ENCODE results near the gene EDC4. TPM values are rescaled to one million over a fixed set of nuclear protein-coding genes. Genes with fewer than 3 reads are reported as not detected.

EDC4 gene
- total and polyA plus RNA-seq, 2 of the 13 experiments (the other 11 are each of a cell fraction or from before 2014, with no cell fraction given), result 51.4 to 59.1 TPM

DNA sequence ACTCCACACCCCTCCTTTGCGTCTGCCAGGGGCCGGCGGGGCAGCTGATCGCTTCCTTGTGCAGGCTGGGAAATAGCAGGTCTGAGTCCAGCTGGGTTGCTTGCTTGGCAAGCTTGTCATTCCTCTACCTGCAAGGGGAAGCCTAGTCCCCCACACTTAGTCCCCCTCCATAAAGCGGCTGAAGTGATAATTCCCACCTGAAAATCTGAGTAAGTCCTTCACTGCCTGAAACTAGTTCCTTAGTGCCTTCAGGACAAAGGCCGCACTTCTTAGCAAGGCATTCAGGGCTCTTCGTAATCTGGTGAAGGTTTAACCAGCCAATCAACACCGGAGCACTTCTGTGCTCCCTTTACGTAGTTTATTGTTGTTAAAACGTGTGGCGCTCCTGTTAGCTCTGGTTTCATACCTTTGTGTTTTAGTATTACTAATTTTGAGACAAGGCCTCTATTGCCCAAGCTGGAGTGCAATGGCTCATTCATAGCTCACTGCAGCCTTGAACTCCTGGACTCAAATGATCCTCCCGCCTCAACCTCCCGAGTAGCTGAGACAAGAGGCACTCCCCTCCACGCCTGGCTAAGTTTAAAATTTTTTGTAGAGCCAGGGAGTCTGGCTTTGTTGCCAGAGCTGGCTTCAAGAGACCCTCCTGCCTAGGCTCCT, 21.0 kb downstream of the EDC4 start (continued):
- TF ChIP-seq, protein P1, sequence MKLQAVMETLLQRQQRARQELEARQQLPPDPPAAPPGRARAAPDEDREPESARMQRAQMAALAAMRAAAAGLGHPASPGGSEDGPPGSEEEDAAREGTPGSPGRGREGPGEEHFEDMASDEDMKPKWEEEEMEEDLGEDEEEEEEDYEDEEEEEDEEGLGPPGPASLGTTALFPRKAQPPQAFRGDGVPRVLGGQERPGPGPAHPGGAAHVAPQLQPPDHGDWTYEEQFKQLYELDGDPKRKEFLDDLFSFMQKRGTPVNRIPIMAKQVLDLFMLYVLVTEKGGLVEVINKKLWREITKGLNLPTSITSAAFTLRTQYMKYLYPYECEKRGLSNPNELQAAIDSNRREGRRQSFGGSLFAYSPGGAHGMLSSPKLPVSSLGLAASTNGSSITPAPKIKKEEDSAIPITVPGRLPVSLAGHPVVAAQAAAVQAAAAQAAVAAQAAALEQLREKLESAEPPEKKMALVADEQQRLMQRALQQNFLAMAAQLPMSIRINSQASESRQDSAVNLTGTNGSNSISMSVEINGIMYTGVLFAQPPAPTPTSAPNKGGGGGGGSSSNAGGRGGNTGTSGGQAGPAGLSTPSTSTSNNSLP (IDR thresholded peaks at IDR 0.05; ENCODE audit: low read depth, low read length), result no peak
- TF ChIP-seq ZNF34 (CRISPR knock-in tag; IDR thresholded peaks at IDR 0.05; ENCODE audit: borderline replicate concordance) (no peak), BRD4 (CRISPR knock-in tag; IDR thresholded peaks at IDR 0.05) (no peak; the same call in 1 of the 2 replicates), SP5 (CRISPR knock-in tag; IDR thresholded peaks at IDR 0.05; ENCODE audit: borderline replicate concordance, low read depth) (no peak), HDAC1 (CRISPR knock-in tag; IDR thresholded peaks at IDR 0.05) (no peak; the same call in 1 of the 2 replicates), NFIC (IDR thresholded peaks at IDR 0.05; ENCODE audit: low read length) (no peak), TCF12 (IDR thresholded peaks at IDR 0.05) (no peak), TCF12 (CRISPR knock-in tag; IDR thresholded peaks at IDR 0.05) (no peak), ZNF33B (CRISPR knock-in tag; IDR thresholded peaks at IDR 0.05) (no peak), SOX5 (CRISPR knock-in tag; IDR thresholded peaks at IDR 0.05; ENCODE audit: borderline replicate concordance) (no peak), MAF1 (CRISPR knock-in tag; IDR thresholded peaks at IDR 0.05; ENCODE audit: borderline replicate concordance) (0 out of 2 replicates have a peak, but pooled peaks have one; percentile 1), DNMT3B (CRISPR knock-in tag; conservative IDR thresholded peaks at IDR 0.05) (no peak), BRCA1 (CRISPR knock-in tag; IDR thresholded peaks at IDR 0.05) (0 out of 2 replicates have a peak, but pooled peaks have one; percentile 14), SIX4 (CRISPR knock-in tag; IDR thresholded peaks at IDR 0.05) (0 out of 2 replicates have a peak, but pooled peaks have one; percentile 11), SKI (IDR thresholded peaks at IDR 0.05; ENCODE audit: partially characterized antibody) (no peak), ARNTL (CRISPR knock-in tag; IDR thresholded peaks at IDR 0.05) (no peak), RFX3 (CRISPR knock-in tag; IDR thresholded peaks at IDR 0.05) (no peak), FOXO1 (CRISPR knock-in tag; IDR thresholded peaks at IDR 0.05) (no peak)
- TF ChIP-seq, protein P2, sequence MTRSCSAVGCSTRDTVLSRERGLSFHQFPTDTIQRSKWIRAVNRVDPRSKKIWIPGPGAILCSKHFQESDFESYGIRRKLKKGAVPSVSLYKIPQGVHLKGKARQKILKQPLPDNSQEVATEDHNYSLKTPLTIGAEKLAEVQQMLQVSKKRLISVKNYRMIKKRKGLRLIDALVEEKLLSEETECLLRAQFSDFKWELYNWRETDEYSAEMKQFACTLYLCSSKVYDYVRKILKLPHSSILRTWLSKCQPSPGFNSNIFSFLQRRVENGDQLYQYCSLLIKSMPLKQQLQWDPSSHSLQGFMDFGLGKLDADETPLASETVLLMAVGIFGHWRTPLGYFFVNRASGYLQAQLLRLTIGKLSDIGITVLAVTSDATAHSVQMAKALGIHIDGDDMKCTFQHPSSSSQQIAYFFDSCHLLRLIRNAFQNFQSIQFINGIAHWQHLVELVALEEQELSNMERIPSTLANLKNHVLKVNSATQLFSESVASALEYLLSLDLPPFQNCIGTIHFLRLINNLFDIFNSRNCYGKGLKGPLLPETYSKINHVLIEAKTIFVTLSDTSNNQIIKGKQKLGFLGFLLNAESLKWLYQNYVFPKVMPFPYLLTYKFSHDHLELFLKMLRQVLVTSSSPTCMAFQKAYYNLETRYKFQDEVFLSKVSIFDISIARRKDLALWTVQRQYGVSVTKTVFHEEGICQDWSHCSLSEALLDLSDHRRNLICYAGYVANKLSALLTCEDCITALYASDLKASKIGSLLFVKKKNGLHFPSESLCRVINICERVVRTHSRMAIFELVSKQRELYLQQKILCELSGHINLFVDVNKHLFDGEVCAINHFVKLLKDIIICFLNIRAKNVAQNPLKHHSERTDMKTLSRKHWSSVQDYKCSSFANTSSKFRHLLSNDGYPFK (CRISPR knock-in tag; IDR thresholded peaks at IDR 0.05; ENCODE audit: borderline replicate concordance), result no peak
- TF ChIP-seq, protein P3, sequence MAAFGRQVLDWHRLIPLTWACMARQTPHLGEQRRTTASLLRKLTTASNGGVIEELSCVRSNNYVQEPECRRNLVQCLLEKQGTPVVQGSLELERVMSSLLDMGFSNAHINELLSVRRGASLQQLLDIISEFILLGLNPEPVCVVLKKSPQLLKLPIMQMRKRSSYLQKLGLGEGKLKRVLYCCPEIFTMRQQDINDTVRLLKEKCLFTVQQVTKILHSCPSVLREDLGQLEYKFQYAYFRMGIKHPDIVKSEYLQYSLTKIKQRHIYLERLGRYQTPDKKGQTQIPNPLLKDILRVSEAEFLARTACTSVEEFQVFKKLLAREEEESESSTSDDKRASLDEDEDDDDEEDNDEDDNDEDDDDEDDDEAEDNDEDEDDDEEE (CRISPR knock-in tag; IDR thresholded peaks at IDR 0.05), result no peak
- TF ChIP-seq, protein P4, sequence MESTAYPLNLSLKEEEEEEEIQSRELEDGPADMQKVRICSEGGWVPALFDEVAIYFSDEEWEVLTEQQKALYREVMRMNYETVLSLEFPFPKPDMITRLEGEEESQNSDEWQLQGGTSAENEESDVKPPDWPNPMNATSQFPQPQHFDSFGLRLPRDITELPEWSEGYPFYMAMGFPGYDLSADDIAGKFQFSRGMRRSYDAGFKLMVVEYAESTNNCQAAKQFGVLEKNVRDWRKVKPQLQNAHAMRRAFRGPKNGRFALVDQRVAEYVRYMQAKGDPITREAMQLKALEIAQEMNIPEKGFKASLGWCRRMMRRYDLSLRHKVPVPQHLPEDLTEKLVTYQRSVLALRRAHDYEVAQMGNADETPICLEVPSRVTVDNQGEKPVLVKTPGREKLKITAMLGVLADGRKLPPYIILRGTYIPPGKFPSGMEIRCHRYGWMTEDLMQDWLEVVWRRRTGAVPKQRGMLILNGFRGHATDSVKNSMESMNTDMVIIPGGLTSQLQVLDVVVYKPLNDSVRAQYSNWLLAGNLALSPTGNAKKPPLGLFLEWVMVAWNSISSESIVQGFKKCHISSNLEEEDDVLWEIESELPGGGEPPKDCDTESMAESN (CRISPR knock-in tag; conservative IDR thresholded peaks at IDR 0.05), result 0 out of 2 replicates have a peak, but pooled peaks have one; percentile 40
- TF ChIP-seq, protein P5, sequence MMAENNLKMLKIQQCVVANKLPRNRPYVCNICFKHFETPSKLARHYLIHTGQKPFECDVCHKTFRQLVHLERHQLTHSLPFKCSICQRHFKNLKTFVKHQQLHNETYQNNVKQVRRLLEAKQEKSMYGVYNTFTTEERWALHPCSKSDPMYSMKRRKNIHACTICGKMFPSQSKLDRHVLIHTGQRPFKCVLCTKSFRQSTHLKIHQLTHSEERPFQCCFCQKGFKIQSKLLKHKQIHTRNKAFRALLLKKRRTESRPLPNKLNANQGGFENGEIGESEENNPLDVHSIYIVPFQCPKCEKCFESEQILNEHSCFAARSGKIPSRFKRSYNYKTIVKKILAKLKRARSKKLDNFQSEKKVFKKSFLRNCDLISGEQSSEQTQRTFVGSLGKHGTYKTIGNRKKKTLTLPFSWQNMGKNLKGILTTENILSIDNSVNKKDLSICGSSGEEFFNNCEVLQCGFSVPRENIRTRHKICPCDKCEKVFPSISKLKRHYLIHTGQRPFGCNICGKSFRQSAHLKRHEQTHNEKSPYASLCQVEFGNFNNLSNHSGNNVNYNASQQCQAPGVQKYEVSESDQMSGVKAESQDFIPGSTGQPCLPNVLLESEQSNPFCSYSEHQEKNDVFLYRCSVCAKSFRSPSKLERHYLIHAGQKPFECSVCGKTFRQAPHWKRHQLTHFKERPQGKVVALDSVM (CRISPR knock-in tag; IDR thresholded peaks at IDR 0.05), result peak; percentile 83
